Pulmonary artery endothelial cell (primary cell): ENCODE data around the gene MFSD6. TPM values are rescaled to one million over a fixed set of nuclear protein-coding genes. Genes with fewer than 3 reads are reported as not detected.
"Not testable (repeated sequence)": the region's sequence is repeated elsewhere in the genome, so short reads cannot be mapped to it uniquely, and the experiment has no call there.

Experiments
- DNase-seq: peaks from one replicate; pipeline ENCODE4 v3.0.0-alpha.2; 2011; ENCODE audit warnings: low read depth, low spot score
- total RNA-seq: library from RNA; depleted of rRNA; stranded (reverse); fragments of >200 nt; gene quantifications from 2 replicates; pipeline ENCODE4 v1.2.3, GENCODE V29; 2014

MFSD6 gene
- total RNA-seq, 1 donor from 2014 or later, result 10.0 TPM

- no peak for DNase-seq
These were observed 54.0 kb downstream of the MFSD6 start for GRCh38 chr2:190462181-190462580.

GRCh38 chr2:190462611-190463010 lies 54.5 kb downstream of the MFSD6 start:
- no peak for DNase-seq

- no peak for DNase-seq
These were observed 56.9 kb downstream of the MFSD6 start for GRCh38 chr2:190465060-190465459.

- DNase-seq, result no peak
These were observed 58.8 kb downstream of the MFSD6 start for GRCh38 chr2:190466819-190467446.

- DNase-seq, result no peak
These were observed 59.5 kb downstream of the MFSD6 start for GRCh38 chr2:190467575-190468083.

- DNase-seq, result not testable (repeated sequence)
These were observed 60.2 kb downstream of the MFSD6 start for GRCh38 chr2:190468354-190468753.

GRCh38 chr2:190468814-190469569 lies 60.8 kb downstream of the MFSD6 start:
- peak; percentile 84 for DNase-seq

- peak; percentile 95 for DNase-seq
These were observed 61.6 kb downstream of the MFSD6 start for GRCh38 chr2:190469771-190470170.

GRCh38 chr2:190470256-190470826 lies 62.2 kb downstream of the MFSD6 start:
- DNase-seq, result no peak

GRCh38 chr2:190477661-190478454 lies 69.7 kb downstream of the MFSD6 start:
- no peak for DNase-seq

- DNase-seq, result no peak
These were observed 70.5 kb downstream of the MFSD6 start for GRCh38 chr2:190478572-190479195.

GRCh38 chr2:190481339-190481738 lies 73.2 kb downstream of the MFSD6 start:
- DNase-seq, result no peak

- no peak for DNase-seq
These were observed 74.3 kb downstream of the MFSD6 start for GRCh38 chr2:190482451-190482850.

- no peak for DNase-seq
These were observed 78.0 kb downstream of the MFSD6 start for GRCh38 chr2:190486037-190486623.

- DNase-seq, result no peak
These were observed 80.5 kb downstream of the MFSD6 start for GRCh38 chr2:190488516-190489233.

GRCh38 chr2:190489475-190489874 lies 81.3 kb downstream of the MFSD6 start:
- no peak for DNase-seq

GRCh38 chr2:190490502-190490901 lies 82.3 kb downstream of the MFSD6 start:
- no peak for DNase-seq

- no peak for DNase-seq
These were observed 84.9 kb downstream of the MFSD6 start for GRCh38 chr2:190493095-190493494.

GRCh38 chr2:190494600-190495227 lies 86.6 kb downstream of the MFSD6 start:
- DNase-seq, result not testable (repeated sequence)

- no peak for DNase-seq
These were observed 89.3 kb downstream of the MFSD6 start for GRCh38 chr2:190497428-190497827.
